ENCODE results near the gene THEMIS2.

DNA sequence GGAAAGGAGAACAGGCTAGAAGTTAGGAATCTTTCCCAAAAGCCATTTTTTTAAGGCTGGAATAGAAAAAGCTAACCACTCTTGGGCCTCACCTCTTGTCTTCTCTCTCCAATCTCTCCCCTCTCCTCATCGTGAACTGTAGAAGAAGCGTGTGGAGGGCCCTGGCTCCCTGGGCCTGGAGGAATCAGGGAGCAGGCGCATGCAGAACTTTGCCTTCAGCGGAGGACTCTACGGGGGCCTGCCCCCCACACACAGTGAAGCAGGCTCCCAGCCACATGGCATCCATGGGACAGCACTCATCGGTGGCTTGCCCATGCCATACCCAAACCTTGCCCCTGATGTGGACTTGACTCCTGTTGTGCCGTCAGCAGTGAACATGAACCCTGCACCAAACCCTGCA is 22.4 kb upstream of the THEMIS2 start:
- TF ChIP-seq POLR2A (IDR thresholded peaks at IDR 0.05): no peak
- TF ChIP-seq, protein P1, sequence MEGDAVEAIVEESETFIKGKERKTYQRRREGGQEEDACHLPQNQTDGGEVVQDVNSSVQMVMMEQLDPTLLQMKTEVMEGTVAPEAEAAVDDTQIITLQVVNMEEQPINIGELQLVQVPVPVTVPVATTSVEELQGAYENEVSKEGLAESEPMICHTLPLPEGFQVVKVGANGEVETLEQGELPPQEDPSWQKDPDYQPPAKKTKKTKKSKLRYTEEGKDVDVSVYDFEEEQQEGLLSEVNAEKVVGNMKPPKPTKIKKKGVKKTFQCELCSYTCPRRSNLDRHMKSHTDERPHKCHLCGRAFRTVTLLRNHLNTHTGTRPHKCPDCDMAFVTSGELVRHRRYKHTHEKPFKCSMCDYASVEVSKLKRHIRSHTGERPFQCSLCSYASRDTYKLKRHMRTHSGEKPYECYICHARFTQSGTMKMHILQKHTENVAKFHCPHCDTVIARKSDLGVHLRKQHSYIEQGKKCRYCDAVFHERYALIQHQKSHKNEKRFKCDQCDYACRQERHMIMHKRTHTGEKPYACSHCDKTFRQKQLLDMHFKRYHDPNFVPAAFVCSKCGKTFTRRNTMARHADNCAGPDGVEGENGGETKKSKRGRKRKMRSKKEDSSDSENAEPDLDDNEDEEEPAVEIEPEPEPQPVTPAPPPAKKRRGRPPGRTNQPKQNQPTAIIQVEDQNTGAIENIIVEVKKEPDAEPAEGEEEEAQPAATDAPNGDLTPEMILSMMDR (IDR thresholded peaks at IDR 0.05): no peak
